Body of pancreas (tissue), 4 donors: ENCODE results near the gene C19orf81. TPM values are rescaled to one million over a fixed set of nuclear protein-coding genes. Genes with fewer than 3 reads are reported as not detected.

ENCODE experiments used
- ATAC-seq: fragments of 150-250 bp; one replicate; pipeline ENCODE4 v1.9.1; 2016
- DNase-seq, 4 donors: peaks; one replicate each; pipeline ENCODE4 v3.0.0-alpha.2; 2019
- H3K27ac ChIP-seq, 4 donors: fragments of 200-600 bp; sonication (generic); 1 replicate in 3 of 4; 2 replicates in 1 of 4; pipeline versions ENCODE4 v1.5.1 to v1.6.1; 2016 to 2019; ENCODE audit warnings: mild to moderate bottlenecking in 1 of 4, mixed read lengths in 1 of 4, moderate library complexity in 1 of 4
- H3K27me3 ChIP-seq, 2 donors: fragments of 200-600 bp; sonication (generic); one replicate each; pipeline ENCODE4 v1.6.0; 2016; ENCODE audit warnings: mild to moderate bottlenecking in 1 of 2
- H3K36me3 ChIP-seq, 2 donors: fragments of 200-600 bp; sonication (generic); replicated peaks in 1 of 2; 2 replicates each; pipeline ENCODE4 v1.5.1; 2016; ENCODE audit warnings: low read depth in 2 of 2; ENCODE audit not compliant: insufficient read depth in 1 of 2
- H3K4me1 ChIP-seq: fragments of 200-600 bp; sonication (generic); one replicate; pipeline ENCODE4 v1.6.0; 2016
- H3K4me3 ChIP-seq, 2 donors: fragments of 200-600 bp; sonication (generic); 1 replicate in 1 of 2; 2 replicates in 1 of 2; pipeline ENCODE4 v1.5.1; 2016 to 2019
- H3K9me3 ChIP-seq, 3 donors: fragments of 200-600 bp; sonication (generic); 1 replicate in 2 of 3; 2 replicates in 1 of 3; pipeline ENCODE4 v1.5.1; 2016
- CTCF ChIP-seq, 7 experiments: fragments of 450-650 bp in 4 of 7; fragments of 200-600 bp in 3 of 7; sonication (generic) in 3 of 7; IDR thresholded peaks; one replicate each; pipeline ENCODE4 v1.5.1; 2016 to 2019; ENCODE audit warnings: antibody characterized with exemption in 7 of 7
- POLR2A ChIP-seq, 3 donors: fragments of 450-650 bp; IDR thresholded peaks; one replicate each; pipeline ENCODE4 v1.6.1; 2016; ENCODE audit warnings: antibody characterized with exemption in 3 of 3, mild to moderate bottlenecking in 2 of 3
- WGBS, 2 donors: methylation state at CpG; one replicate each; pipeline ENCODE4 v1.1.5; 2017; 5-methylcytosine and 5-hydroxymethylcytosine counted together
- intact Hi-C: fragments of 100-400 bp; cut with DNase I; formaldehyde crosslinking; loops from one replicate; pipeline ENCODE4 v1.15.1; 2023
- total RNA-seq, 2 donors: library from RNA; depleted of rRNA; stranded (reverse); fragments of >200 nt; gene quantifications; one replicate each; pipeline ENCODE4 v1.1.0, GENCODE V29; 2016

The C19orf81 gene
- not detected for total RNA-seq

- 28 to 30% methylated on average over 7 of the region's 7 CpGs for WGBS, 2 donors
- H3K4me3 ChIP-seq, result no peak within 1 kb of the TSS
- no peak within 1 kb of the TSS for H3K27ac ChIP-seq
- no peak for TF ChIP-seq CTCF (IDR thresholded peaks at IDR 0.05)
- no peak for TF ChIP-seq POLR2A (IDR thresholded peaks at IDR 0.05)
- no peaks in the 10 kb centered on the region for H3K27me3 ChIP-seq
- DNase-seq, result no peak
- intact Hi-C loops, result no loop called here
- no peaks in the 10 kb centered on the region for H3K36me3 ChIP-seq
- ATAC-seq, result no peak
- H3K4me1 ChIP-seq, result no peaks in the 10 kb centered on the region
- H3K9me3 ChIP-seq, result peaks cover 0 to 3% (median 0%) of the 10 kb centered on the region in 3 donors
Measured at GRCh38 chr19:50649433-50650391, at the start of gene C19orf81. TSS of gene C19orf81 (plus strand) at chr19:50649445. CDS start at chr19:50649445, 0 bp downstream.

GRCh38 chr19:50601407-50602088 is 47.7 kb upstream of the C19orf81 start:
- no peaks in the 10 kb centered on the region for H3K36me3 ChIP-seq
- intact Hi-C loops, result no loop called here
- ATAC-seq (no peak), DNase-seq (no peak)
- H3K9me3 ChIP-seq, result no peaks in the 10 kb centered on the region
- WGBS, 2 donors, result 60 to 69% methylated on average over 11 of the region's 11 CpGs
- no peak for TF ChIP-seq CTCF (IDR thresholded peaks at IDR 0.05)
- no peak for TF ChIP-seq POLR2A (IDR thresholded peaks at IDR 0.05)
- H3K4me3 ChIP-seq, result no peak overlapping the region
- H3K4me1 ChIP-seq, result no peaks in the 10 kb centered on the region
- H3K27ac ChIP-seq, result no peak overlapping the region
- peaks cover 0 to 6% of the 10 kb centered on the region in 2 donors for H3K27me3 ChIP-seq

GRCh38 chr19:50602089-50602422 is 47.2 kb upstream of the C19orf81 start:
- intact Hi-C loops, result no loop called here
- H3K4me1 ChIP-seq, result no peaks in the 10 kb centered on the region
- no peak overlapping the region for H3K27ac ChIP-seq
- no peaks in the 10 kb centered on the region for H3K9me3 ChIP-seq
- H3K27me3 ChIP-seq, result peaks cover 0 to 6% of the 10 kb centered on the region in 2 donors
- ATAC-seq (no peak), DNase-seq (no peak)
- TF ChIP-seq POLR2A (IDR thresholded peaks at IDR 0.05) (no peak), CTCF (IDR thresholded peaks at IDR 0.05) (no peak)
- H3K36me3 ChIP-seq, result no peaks in the 10 kb centered on the region
- no peak overlapping the region for H3K4me3 ChIP-seq
- WGBS, 2 donors, result 73 to 74% methylated on average over 5 of the region's 5 CpGs

- ATAC-seq, result no peak
- H3K27me3 ChIP-seq, result peaks cover 0 to 6% of the 10 kb centered on the region in 2 donors
Measured at GRCh38 chr19:50602496-50602895, 46.7 kb upstream of the C19orf81 start.

More at GRCh38 chr19:50602496-50602895, 46.7 kb upstream of the C19orf81 start:
- intact Hi-C loops, result no loop called here
- TF ChIP-seq CTCF (IDR thresholded peaks at IDR 0.05) (no peak), POLR2A (IDR thresholded peaks at IDR 0.05) (no peak)
- H3K27ac ChIP-seq, result no peak overlapping the region
- no peaks in the 10 kb centered on the region for H3K9me3 ChIP-seq
- WGBS, 2 donors, result 73 to 74% methylated on average over 6 of the region's 6 CpGs
- no peaks in the 10 kb centered on the region for H3K4me1 ChIP-seq
- DNase-seq, result no peak
- H3K36me3 ChIP-seq, result no peaks in the 10 kb centered on the region
- H3K4me3 ChIP-seq, result no peak overlapping the region
